IMR-90 (cell line): ENCODE measurements around the gene TBCEL.

Experiments
- MXI1 ChIP-seq: IDR thresholded peaks from 2 replicates; pipeline ENCODE4 v1.6.1; 2012; ENCODE audit warnings: low read depth, mild to moderate bottlenecking, low read length, moderate library complexity, borderline replicate concordance
- POLR2A ChIP-seq: IDR thresholded peaks from 2 replicates; pipeline ENCODE4 v1.6.1; 2012; ENCODE audit warnings: mild to moderate bottlenecking, low read depth, low read length
- TF ChIP-seq, protein P1 (sequence below): conservative IDR thresholded peaks from 2 replicates; pipeline ENCODE4 v1.5.1; 2012; ENCODE audit warnings: mild to moderate bottlenecking, low read depth, low read length, improper control_type of control experiment
- TF ChIP-seq, protein P2 (sequence below): fragments of 150-350 bp; IDR thresholded peaks from 2 replicates; pipeline ENCODE4 v1.6.1; 2016; ENCODE audit warnings: low read depth, mild to moderate bottlenecking, low read length, moderate library complexity, borderline replicate concordance

DNA sequence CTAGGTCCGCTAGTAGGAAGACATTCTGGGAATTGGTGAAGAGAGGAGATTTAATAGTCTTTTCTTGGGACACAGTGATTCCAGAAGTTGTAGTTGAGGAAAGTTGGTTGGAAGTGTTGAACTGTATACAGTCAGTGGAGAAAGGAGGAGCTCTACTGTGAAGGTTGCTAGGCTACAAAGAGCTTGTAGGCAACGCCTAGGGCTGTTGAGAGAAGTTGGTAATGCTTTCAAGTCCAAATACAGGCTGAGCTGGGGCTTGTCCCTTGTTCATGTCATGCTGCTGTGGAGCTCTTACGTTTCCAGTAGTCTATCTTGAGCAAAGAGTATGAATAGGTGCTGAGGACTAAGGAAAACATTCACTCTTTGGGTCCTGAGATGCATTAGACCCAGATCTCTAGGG lies 1.1 kb downstream of the TBCEL start:
- no peak for TF ChIP-seq POLR2A
- TF ChIP-seq, protein P1, sequence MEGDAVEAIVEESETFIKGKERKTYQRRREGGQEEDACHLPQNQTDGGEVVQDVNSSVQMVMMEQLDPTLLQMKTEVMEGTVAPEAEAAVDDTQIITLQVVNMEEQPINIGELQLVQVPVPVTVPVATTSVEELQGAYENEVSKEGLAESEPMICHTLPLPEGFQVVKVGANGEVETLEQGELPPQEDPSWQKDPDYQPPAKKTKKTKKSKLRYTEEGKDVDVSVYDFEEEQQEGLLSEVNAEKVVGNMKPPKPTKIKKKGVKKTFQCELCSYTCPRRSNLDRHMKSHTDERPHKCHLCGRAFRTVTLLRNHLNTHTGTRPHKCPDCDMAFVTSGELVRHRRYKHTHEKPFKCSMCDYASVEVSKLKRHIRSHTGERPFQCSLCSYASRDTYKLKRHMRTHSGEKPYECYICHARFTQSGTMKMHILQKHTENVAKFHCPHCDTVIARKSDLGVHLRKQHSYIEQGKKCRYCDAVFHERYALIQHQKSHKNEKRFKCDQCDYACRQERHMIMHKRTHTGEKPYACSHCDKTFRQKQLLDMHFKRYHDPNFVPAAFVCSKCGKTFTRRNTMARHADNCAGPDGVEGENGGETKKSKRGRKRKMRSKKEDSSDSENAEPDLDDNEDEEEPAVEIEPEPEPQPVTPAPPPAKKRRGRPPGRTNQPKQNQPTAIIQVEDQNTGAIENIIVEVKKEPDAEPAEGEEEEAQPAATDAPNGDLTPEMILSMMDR = no peak
- TF ChIP-seq, protein P2, sequence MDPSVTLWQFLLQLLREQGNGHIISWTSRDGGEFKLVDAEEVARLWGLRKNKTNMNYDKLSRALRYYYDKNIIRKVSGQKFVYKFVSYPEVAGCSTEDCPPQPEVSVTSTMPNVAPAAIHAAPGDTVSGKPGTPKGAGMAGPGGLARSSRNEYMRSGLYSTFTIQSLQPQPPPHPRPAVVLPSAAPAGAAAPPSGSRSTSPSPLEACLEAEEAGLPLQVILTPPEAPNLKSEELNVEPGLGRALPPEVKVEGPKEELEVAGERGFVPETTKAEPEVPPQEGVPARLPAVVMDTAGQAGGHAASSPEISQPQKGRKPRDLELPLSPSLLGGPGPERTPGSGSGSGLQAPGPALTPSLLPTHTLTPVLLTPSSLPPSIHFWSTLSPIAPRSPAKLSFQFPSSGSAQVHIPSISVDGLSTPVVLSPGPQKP = no peak
- no peak for TF ChIP-seq MXI1
